Endodermal cell (in vitro differentiated cells): ENCODE measurements around the gene LMTK3. TPM values are rescaled to one million over a fixed set of nuclear protein-coding genes. Genes with fewer than 3 reads are reported as not detected.

ENCODE experiments used
- DNase-seq: peaks from one replicate; pipeline ENCODE4 v3.0.0-alpha.2; 2017
- H3K27ac ChIP-seq: 2 replicates; pipeline ENCODE4 v1.5.1; 2013; ENCODE audit warnings: mild to moderate bottlenecking, low read depth, low read length, moderate library complexity
- H3K27me3 ChIP-seq: 2 replicates; pipeline ENCODE4 v1.6.1; 2013; ENCODE audit warnings: mild to moderate bottlenecking, low read length, moderate library complexity; ENCODE audit not compliant: insufficient read depth, control insufficient read depth, poor library complexity, severe bottlenecking
- H3K36me3 ChIP-seq: 2 replicates; pipeline ENCODE4 v1.7.0; 2013; ENCODE audit warnings: mild to moderate bottlenecking, low read length, moderate library complexity; ENCODE audit not compliant: control insufficient read depth, insufficient read depth
- H3K4me1 ChIP-seq: one replicate; pipeline ENCODE4 v1.7.0; 2013; ENCODE audit warnings: low read length; ENCODE audit not compliant: control insufficient read depth, insufficient read depth
- H3K4me3 ChIP-seq: 2 replicates; pipeline ENCODE4 v1.5.1; 2013; ENCODE audit warnings: mild to moderate bottlenecking, low read length, moderate library complexity
- H3K9ac ChIP-seq: 2 replicates; pipeline ENCODE4 v1.6.1; 2013; ENCODE audit warnings: mild to moderate bottlenecking, low read length, moderate library complexity; ENCODE audit not compliant: poor library complexity, severe bottlenecking; ENCODE audit errors: extremely low read depth
- H3K9me3 ChIP-seq: 2 replicates; pipeline ENCODE4 v1.6.1; 2013; ENCODE audit warnings: mild to moderate bottlenecking, low read length, moderate library complexity; ENCODE audit not compliant: control insufficient read depth
- H3K27ac Mint-ChIP-seq: 2 replicates; pipeline ENCODE4 v1.8.0; 2020; ENCODE audit warnings: mixed read lengths
- H3K27me3 Mint-ChIP-seq: 2 replicates; pipeline ENCODE4 v1.8.0; 2021; ENCODE audit warnings: mild to moderate bottlenecking, mixed read lengths; ENCODE audit not compliant: insufficient read depth
- H3K36me3 Mint-ChIP-seq: 2 replicates; pipeline ENCODE4 v1.8.0; 2020; ENCODE audit warnings: low read depth, mixed read lengths
- H3K4me1 Mint-ChIP-seq: 2 replicates; pipeline ENCODE4 v1.8.0; 2020; ENCODE audit warnings: mixed read lengths
- H3K4me3 Mint-ChIP-seq: 2 replicates; pipeline ENCODE4 v1.8.0; 2020; ENCODE audit warnings: mild to moderate bottlenecking, moderate library complexity, mixed read lengths
- H3K9me3 Mint-ChIP-seq: 2 replicates; pipeline ENCODE4 v1.8.0; 2020; ENCODE audit warnings: mild to moderate bottlenecking, mixed read lengths
- CTCF ChIP-seq: fragments of 200-600 bp; sonication (generic); conservative IDR thresholded peaks from 2 replicates; pipeline ENCODE4 v1.5.0; 2021; ENCODE audit warnings: antibody characterized with exemption, mild to moderate bottlenecking
- WGBS, 2 experiments: methylation state at CpG; one replicate each; pipeline versions ENCODE4 v1.1.5 to v1.1.7; 2013; ENCODE audit warnings: missing lambda C conversion rate in 2 of 2, mixed read lengths in 1 of 2; ENCODE audit not compliant: insufficient coverage in 1 of 2, insufficient read length in 1 of 2; 5-methylcytosine and 5-hydroxymethylcytosine counted together
- long read RNA-seq, 4 experiments: library from polyadenylated mRNA in 2 of 4; library from RNA in 1 of 4; library from capped mRNA in 1 of 4; stranded (forward) in 3 of 4; unstranded in 1 of 4; transcript quantifications; one replicate each; pipeline ENCODE4 v2.0.0, GENCODE V29; 2020 to 2021; ENCODE audit warnings: inconsistent platforms in 1 of 4
- polyA plus RNA-seq, 2 experiments: library from polyadenylated mRNA; stranded (reverse); fragments of 50-300 nt; gene quantifications; one replicate each; pipeline ENCODE4 v1.2.3, GENCODE V29; 2013
- total RNA-seq, 2 donors: library from RNA; stranded (reverse); fragmentation: NEBNext Ultra II Directional in 1 of 2; extraction: Animal tissue kit (Norgen Biotek cat#: 25700) in 1 of 2; gene quantifications; 2 replicates in 1 of 2; 3 replicates in 1 of 2; pipeline ENCODE4 v1.2.1, GENCODE V29; 2021

LMTK3 gene
- total RNA-seq = 10 to 100 TPM; 11.1 to 14.5 TPM
- polyA plus RNA-seq (2013, experiment 1 of 2) = 9.3 TPM
- polyA plus RNA-seq (2013, experiment 2 of 2) = 7.6 TPM
- long read RNA-seq, experiment 1, partial matches to known transcripts = 2 of 4 reads
- long read RNA-seq, experiment 1, other reads (novel, unspliced or antisense) = 2 of 4 reads
- long read RNA-seq, experiment 2, partial matches to known transcripts = 0 of 2 reads
- long read RNA-seq, experiment 2, other reads (novel, unspliced or antisense) = 0 of 2 reads
- long read RNA-seq, experiment 3, partial matches to known transcripts = 0 of 2 reads
- long read RNA-seq, experiment 3, other reads (novel, unspliced or antisense) = 2 of 2 reads
- long read RNA-seq, experiment 4 = 0 reads

GRCh38 chr19:48511800-48512503 lies at the start of gene LMTK3:
Gene LMTK3, minus strand, starts transcription at chr19:48511835. Its CDS starts 259 bp downstream, at chr19:48511576.
- Mint-ChIP-seq H3K4me1 (peaks cover 7% of the 10 kb centered on the region), H3K27me3 (peaks cover 23% of the 10 kb centered on the region), H3K4me3 (peak within 1 kb of the TSS; percentile 54), H3K9me3 (no peaks in the 10 kb centered on the region), H3K36me3 (no peaks in the 10 kb centered on the region), H3K27ac (no peak within 1 kb of the TSS)
- H3K27ac ChIP-seq = no peak within 1 kb of the TSS
- DNase-seq = no peak
- peaks cover 19% of the 10 kb centered on the region for H3K27me3 ChIP-seq
- peak within 1 kb of the TSS; percentile 67 for H3K4me3 ChIP-seq
- no peaks in the 10 kb centered on the region for H3K4me1 ChIP-seq
- no peak within 1 kb of the TSS for H3K9ac ChIP-seq
- no peak for TF ChIP-seq CTCF
- no peaks in the 10 kb centered on the region for H3K36me3 ChIP-seq
- H3K9me3 ChIP-seq = no peaks in the 10 kb centered on the region
- 29 to 36% methylated on average over 12 to 31 of the region's 32 CpGs for WGBS, 2 experiments

- H3K9me3 Mint-ChIP-seq = no peaks in the 10 kb centered on the region
Observed at GRCh38 chr19:48561412-48561811, 49.8 kb upstream of the LMTK3 start.

GRCh38 chr19:48560095-48560530 lies 48.5 kb upstream of the LMTK3 start:
- Mint-ChIP-seq H3K27ac (no peak overlapping the region), H3K9me3 (no peaks in the 10 kb centered on the region), H3K4me3 (no peak overlapping the region), H3K27me3 (peaks cover 3% of the 10 kb centered on the region), H3K36me3 (no peaks in the 10 kb centered on the region), H3K4me1 (peaks cover 4% of the 10 kb centered on the region)
- 60 to 93% methylated on average over 1 to 6 of the region's 6 CpGs for WGBS, 2 experiments
- H3K27me3 ChIP-seq = no peaks in the 10 kb centered on the region
- no peaks in the 10 kb centered on the region for H3K36me3 ChIP-seq
- peak; percentile 49 for TF ChIP-seq CTCF
- no peaks in the 10 kb centered on the region for H3K9me3 ChIP-seq
- H3K4me3 ChIP-seq = no peak overlapping the region
- no peak overlapping the region for H3K9ac ChIP-seq
- H3K27ac ChIP-seq = no peak overlapping the region
- no peaks in the 10 kb centered on the region for H3K4me1 ChIP-seq
- no peak for DNase-seq

More at GRCh38 chr19:48561412-48561811, 49.8 kb upstream of the LMTK3 start:
- H3K36me3 Mint-ChIP-seq = no peaks in the 10 kb centered on the region
- Histone ChIP-seq H3K4me3 (no peak overlapping the region), H3K27ac (no peak overlapping the region), H3K36me3 (no peaks in the 10 kb centered on the region), H3K27me3 (no peaks in the 10 kb centered on the region), H3K9ac (no peak overlapping the region), H3K4me1 (no peaks in the 10 kb centered on the region), H3K9me3 (no peaks in the 10 kb centered on the region)
- peaks cover 3% of the 10 kb centered on the region for H3K27me3 Mint-ChIP-seq
- WGBS, 2 experiments = 97% methylated on average over 11 of the region's 11 CpGs
- H3K4me1 Mint-ChIP-seq = peaks cover under 1% of the 10 kb centered on the region
- DNase-seq = no peak
- no peak overlapping the region for H3K4me3 Mint-ChIP-seq
- no peak for TF ChIP-seq CTCF
- H3K27ac Mint-ChIP-seq = no peak overlapping the region
